HUDEP-2 (cell line): ENCODE results near the gene CTNND2.
"Not testable (repeated sequence)": the region's sequence is repeated elsewhere in the genome, so short reads cannot be mapped to it uniquely, and the experiment has no call there.

ENCODE experiments used
- DNase-seq, 76 experiments: peaks; one replicate each; lab custom pipeline; 2025; ENCODE audit not compliant: unreplicated experiment in 76 of 76; lab: John Stamatoyannopoulos, UW

CTNND2 gene

GRCh38 chr5:11684607-11685006 lies 219.6 kb downstream of the CTNND2 start:
- DNase-seq, result no peak

DNA sequence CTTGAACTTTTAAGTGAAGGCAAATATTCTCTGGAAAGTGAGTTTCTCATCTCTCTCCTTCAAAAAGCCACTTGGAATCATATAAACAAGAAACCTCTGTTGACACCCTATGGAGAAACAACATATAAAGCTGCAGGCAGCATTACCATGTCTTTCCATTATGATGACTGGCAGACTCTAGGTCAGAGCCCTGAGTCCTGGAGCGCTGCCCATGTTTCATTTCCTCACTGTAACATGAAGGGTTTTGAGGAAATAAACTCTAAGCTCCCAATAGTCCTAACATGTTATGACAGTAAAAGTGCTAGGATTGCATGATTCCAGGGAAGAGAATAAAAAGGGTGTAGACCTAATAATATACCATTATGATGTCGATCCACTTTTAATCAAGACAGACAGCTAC lies 220.6 kb downstream of the CTNND2 start:
- no peak for DNase-seq

GRCh38 chr5:11681796-11682195 lies 222.4 kb downstream of the CTNND2 start:
- DNase-seq, result no peak

- DNase-seq, result no peak
These were observed 224.6 kb downstream of the CTNND2 start for GRCh38 chr5:11679676-11680075.

DNA sequence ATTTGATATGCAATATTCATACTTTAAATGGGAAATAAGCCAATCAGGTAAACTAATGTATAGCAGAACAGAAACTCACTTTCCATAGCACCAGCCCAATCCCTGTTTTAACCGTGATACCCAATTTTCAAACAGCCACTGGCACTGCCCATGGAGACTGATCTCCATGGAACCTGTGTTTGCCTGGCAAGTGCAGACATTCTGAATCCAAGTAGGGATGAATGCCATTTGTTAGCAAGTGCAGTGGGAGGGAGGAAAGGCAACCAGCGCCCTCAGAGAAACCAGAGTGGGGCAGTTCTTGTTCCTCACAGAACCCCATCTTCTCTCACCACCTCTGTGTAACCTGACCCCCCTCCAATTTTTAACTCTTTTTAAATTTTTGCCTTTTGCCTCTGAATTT lies 229.1 kb downstream of the CTNND2 start:
- DNase-seq, result no peak

DNA sequence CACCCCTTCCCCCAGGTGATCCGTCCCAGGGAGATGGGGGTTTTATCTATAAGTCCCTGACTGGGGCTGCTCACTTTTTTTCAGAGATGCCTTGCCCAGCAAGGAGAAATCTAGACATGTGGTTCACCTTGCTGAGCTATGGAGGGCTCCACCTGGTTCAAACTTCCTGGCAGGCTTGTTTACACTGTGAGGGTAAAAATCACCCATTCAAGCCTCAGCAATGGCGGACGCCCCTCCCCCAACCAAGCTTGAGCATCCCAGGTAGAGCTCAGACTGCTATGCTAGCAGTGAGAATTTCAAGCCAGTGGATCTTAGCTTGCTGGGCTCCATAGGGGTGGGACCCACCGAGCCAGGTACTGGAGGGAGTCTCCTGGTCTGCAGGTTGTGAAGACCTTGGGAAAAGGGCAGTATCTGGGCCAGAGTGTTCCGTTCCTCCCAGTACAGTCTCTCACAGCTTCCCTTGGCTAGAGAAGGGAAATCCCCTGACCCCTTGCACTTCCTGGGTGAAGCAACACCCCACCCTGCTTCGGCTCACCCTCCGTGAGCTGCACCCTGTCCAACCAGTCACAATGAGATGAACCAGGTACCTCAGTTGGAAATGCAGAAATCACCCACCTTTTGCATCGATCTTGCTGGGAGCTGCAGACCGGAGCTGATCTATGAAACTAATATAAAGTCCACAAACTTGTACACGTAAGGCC lies 231.7 kb downstream of the CTNND2 start:
- DNase-seq, result no peak

DNA sequence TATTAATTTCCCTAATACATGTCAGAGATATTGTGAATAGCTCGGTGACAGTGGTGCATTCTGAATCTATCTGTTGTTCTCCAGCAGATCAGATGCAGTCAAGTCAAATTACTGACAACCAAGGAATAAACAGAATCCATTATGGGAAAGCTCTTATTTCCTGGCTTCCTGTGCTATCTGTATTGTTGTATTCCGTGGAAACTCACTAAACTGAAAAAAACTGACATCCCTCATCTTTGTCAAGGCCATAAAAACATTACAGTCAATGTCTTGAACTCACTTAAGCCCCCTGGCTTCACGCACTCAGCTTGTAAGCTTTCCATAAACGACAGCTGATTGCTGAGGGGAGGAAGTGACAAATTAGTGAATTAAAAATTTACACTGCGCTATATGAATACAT lies 245.9 kb downstream of the CTNND2 start:
- DNase-seq, result no peak

DNA sequence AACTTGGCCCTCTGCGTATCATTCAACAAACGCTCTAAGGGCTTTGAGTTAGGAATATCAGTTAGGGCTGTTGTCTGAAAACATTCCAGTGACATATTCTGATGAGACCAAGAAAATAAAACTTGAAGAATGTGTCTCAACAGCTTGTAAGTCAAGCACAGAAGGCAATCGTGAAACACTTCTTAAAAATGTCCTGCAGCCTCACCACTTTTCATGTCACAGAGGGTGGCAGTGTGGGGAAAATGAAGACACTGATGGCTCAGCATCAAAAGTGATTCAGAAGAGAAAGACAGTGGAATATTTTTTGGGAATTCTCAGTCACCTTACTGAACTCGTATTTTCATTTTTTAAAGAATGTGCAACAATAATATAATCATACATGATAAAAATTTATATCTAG lies 247.3 kb downstream of the CTNND2 start:
- DNase-seq, result no peak

GRCh38 chr5:11655681-11656080 lies 248.6 kb downstream of the CTNND2 start:
- no peak for DNase-seq

- no peak for DNase-seq
These were observed 253.3 kb downstream of the CTNND2 start for GRCh38 chr5:11650936-11651335.

GRCh38 chr5:11646141-11646540 lies 258.1 kb downstream of the CTNND2 start:
- no peak for DNase-seq

DNA sequence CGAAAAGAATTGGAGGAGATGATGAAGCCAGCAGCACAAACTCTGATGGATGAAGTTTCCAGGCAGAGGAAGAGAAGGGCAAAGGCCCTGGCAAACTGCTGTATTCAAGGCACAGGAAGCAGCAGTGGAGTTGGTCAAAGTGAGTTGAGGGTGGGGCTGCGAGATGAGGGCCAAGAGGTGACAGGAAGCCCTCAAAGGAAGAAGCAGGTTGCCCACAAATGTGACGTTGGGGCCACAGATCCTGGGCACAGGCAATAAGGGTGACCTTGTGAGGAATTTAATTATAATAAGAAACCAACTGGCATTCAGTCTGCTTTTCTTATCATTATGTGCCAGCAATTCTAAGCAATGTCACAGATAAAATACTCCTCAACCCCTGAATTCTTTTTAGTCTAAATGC lies 261.8 kb downstream of the CTNND2 start:
- DNase-seq, result no peak

DNA sequence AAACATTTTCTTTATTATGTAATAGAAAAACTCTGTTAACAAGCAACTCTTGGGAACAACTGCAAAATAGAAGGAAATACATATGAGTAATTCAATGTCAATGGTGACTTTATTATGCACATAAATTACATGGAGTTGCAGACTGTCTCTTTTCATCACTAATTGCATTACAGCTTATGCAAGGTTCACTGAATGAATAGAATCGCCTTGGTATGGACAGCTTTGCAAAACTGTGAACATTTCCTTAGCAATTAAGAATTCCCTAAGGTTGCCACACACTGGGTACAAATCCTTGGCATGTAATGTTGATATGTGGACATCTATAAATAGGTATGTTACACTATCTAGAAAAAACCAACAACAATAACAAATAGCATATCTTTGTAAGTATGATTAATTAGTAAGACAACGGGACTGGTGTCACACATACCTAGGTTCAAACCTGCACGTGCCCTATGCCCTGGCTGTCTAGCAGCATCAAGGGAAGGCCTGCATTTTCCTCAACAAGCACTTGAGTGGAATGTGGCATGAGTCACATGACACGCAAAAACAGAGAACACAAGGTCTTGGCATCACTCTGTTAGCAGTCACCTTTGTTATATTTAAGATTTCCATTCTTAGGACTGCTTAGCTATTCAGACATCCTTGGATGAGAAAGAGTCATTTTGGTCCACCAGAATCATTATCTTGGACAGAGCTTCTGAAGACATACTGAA lies 263.9 kb downstream of the CTNND2 start:
- no peak for DNase-seq

DNA sequence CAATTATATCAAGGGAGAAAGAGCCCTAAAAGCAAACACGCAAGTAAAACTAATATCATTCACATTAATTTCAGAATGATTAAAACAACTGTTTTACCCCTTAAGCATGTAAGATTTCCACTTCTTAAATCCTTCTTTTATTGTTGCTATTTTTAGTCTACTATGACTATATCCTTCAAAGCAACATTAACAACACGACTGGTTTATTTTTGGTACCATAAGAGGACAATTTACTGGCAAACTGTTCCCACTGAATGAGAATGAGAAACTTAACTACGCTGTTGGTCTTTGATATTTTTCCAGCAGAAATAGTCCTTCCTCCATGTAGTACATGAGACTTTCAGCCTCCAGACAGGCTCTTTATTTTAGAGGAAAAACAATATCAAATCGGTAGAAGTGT lies 281.5 kb downstream of the CTNND2 start:
- DNase-seq, result no peak

- DNase-seq, result no peak
These were observed 284.1 kb downstream of the CTNND2 start for GRCh38 chr5:11620172-11620571.

GRCh38 chr5:11619339-11620024 lies 284.8 kb downstream of the CTNND2 start:
- no peak for DNase-seq

- DNase-seq, result no peak
These were observed 287.2 kb downstream of the CTNND2 start for GRCh38 chr5:11617080-11617479.

DNA sequence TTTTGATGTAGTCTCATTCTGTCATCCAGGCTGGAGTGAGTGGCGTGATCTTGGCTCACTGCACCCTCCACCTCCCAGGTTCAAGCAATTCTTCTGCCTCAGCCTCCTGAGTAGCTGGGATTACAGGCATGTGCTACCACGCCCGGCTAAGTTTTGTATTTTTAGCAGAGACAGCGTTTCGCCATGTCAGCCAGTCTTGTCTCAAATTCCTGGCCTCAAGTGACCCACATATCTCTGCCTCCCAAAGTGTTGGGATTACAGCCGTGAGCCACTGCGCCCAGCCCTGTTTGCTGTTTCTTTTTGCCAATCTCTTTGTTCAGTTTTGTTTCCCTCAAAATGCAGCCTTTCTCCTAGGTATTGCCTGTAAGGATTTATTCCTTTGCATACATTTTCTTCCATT lies 287.6 kb downstream of the CTNND2 start:
- DNase-seq, result not testable (repeated sequence)

GRCh38 chr5:11611011-11611410 lies 293.2 kb downstream of the CTNND2 start:
- DNase-seq, result no peak

- DNase-seq, result no peak
These were observed 294.5 kb downstream of the CTNND2 start for GRCh38 chr5:11609570-11610303.

GRCh38 chr5:11608530-11608929 lies 295.7 kb downstream of the CTNND2 start:
- no peak for DNase-seq
